Lower leg skin (tissue), 3 donors: ENCODE data around the gene PLPP7.
"Not testable (repeated sequence)": the region's sequence is repeated elsewhere in the genome, so short reads cannot be mapped to it uniquely, and the experiment has no call there.

Source experiments
- POLR2A ChIP-seq, 2 donors: fragments of 450-650 bp; IDR thresholded peaks; one replicate each; pipeline ENCODE4 v1.6.1; 2016 to 2017; ENCODE audit warnings: antibody characterized with exemption in 2 of 2, mild to moderate bottlenecking in 1 of 2, moderate library complexity in 1 of 2
- TF ChIP-seq, protein P1 (sequence below), 3 donors: fragments of 450-650 bp; IDR thresholded peaks; one replicate each; pipeline ENCODE4 v1.5.1; 2016; ENCODE audit warnings: antibody characterized with exemption in 3 of 3, mild to moderate bottlenecking in 3 of 3, moderate library complexity in 2 of 3

- TF ChIP-seq, protein P1, sequence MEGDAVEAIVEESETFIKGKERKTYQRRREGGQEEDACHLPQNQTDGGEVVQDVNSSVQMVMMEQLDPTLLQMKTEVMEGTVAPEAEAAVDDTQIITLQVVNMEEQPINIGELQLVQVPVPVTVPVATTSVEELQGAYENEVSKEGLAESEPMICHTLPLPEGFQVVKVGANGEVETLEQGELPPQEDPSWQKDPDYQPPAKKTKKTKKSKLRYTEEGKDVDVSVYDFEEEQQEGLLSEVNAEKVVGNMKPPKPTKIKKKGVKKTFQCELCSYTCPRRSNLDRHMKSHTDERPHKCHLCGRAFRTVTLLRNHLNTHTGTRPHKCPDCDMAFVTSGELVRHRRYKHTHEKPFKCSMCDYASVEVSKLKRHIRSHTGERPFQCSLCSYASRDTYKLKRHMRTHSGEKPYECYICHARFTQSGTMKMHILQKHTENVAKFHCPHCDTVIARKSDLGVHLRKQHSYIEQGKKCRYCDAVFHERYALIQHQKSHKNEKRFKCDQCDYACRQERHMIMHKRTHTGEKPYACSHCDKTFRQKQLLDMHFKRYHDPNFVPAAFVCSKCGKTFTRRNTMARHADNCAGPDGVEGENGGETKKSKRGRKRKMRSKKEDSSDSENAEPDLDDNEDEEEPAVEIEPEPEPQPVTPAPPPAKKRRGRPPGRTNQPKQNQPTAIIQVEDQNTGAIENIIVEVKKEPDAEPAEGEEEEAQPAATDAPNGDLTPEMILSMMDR (IDR thresholded peaks at IDR 0.05): not testable (repeated sequence)
- TF ChIP-seq POLR2A (IDR thresholded peaks at IDR 0.05): not testable (repeated sequence)
Observed at GRCh38 chr9:131244331-131244730, 45.2 kb upstream of the PLPP7 start.
